Urothelium cell line (cell line): ENCODE measurements around the gene IL17REL.

Experiments
- DNase-seq: peaks from one replicate; pipeline ENCODE4 v3.0.0; 2011; ENCODE audit warnings: low spot score, mixed read lengths
- FAIRE-seq: peaks from 2 replicates; lab custom pipeline; 2011; peaks lifted over from hg19 to GRCh38; lab: Jason Lieb, UNC

The IL17REL gene

DNA sequence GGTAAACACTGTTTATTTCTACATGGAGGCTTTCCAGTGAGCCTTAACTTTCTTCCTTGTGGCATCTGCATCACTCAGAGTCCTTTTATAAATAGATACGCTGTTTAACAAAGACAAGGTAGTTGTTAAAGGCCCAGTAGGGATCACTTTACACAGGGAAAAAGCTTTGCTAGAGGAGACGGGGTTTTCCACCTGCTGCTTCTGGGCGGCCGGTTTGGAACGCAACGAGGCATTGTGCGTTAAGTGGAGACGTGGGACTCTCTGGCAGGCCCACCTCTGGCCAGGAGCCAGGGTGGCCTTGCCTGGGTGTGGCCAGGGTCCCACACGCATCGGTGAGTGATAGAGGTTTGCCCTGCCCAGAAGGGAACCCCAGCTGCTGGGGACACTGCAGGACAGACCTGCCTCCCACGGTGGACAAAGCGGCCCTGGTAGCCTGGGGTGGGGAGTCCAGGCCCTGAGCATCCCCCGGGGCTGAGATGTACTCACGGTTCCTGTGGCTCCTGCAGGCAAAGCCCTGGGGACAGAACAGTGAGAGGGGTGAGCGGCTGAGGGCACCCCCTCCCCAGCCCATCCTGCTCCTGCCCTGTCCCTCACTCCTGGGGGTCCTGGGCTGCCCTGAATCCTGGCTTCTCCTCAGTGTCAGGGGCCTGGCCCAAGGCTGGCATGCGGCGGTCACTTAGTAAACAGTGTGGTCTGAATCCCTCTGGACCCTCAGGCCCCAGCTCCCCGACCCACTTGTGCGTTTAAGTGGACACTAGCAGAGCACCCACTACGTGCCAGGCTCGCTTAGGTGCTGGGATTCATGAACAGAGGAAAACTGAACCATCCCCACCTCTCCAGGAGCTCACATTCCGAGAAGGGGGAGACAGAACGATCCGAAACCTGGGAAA, 4.2 kb downstream of the IL17REL start:
- no peak for FAIRE-seq
- DNase-seq, result no peak

- DNase-seq (no peak), FAIRE-seq (no peak)
Measured at GRCh38 chr22:50007057-50007511, 5.5 kb downstream of the IL17REL start.

- FAIRE-seq (no peak), DNase-seq (no peak)
Measured at GRCh38 chr22:50004918-50005317, 7.6 kb downstream of the IL17REL start.

DNA sequence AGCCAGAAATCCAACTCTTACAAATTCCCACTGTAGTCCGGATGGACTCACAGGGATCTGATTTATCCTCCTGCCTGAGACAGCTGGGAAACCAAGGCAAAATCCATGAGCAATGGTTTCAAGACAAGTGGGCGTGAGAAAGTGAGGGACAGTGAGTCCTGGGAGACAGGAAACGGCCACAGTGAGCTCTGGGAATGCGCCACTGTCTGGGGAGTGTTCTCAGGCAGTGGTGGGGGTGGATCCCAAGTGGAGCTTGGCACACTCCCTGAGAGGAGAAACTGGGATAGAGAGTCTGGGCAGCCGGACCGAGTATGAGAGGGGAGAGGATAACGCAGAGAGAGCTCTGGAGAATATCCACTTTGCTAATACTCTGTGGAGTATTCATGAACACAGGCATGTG, 9.8 kb downstream of the IL17REL start:
- DNase-seq (no peak), FAIRE-seq (no peak)

DNA sequence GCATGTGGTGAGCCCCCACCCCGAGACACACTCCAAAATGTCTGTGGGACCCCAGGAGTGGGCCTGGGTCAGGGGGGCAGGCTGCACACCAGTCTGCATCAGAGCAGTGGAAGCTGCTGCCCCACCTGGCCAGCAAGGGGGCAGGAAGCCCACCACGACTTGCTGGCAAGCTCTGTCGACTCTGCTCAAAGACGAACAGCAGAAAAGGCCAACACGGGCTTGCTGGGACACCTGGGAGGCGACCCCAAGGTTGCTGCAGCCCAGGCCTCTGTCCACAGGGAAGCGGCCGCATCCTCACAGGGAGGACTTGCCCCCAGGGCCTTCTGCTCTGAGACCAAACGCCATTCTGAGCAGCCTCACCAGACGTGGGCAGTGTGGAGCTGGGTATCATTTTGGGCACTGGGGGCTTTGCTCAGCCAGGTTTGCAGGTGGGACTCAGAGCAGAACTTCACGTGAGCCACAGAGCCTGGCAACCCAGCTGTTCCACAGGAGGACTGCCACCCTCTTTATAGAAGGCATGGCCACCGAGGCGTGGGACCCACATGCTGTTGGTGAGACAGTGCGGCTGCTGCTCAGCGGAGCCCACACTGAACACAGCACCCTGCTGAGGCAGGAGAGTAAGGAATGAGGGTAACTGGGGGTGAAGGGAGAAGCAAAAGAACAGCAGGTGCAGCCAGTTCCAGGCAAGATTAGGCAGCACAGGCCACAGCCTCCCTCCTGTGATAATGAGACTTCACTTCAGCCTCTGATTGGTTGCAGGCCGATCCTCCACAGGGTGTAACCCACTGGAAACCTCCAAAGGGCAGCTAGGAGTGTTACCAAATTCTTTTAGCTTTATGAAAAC, 11.0 kb downstream of the IL17REL start:
- FAIRE-seq (no peak), DNase-seq (no peak)

DNA sequence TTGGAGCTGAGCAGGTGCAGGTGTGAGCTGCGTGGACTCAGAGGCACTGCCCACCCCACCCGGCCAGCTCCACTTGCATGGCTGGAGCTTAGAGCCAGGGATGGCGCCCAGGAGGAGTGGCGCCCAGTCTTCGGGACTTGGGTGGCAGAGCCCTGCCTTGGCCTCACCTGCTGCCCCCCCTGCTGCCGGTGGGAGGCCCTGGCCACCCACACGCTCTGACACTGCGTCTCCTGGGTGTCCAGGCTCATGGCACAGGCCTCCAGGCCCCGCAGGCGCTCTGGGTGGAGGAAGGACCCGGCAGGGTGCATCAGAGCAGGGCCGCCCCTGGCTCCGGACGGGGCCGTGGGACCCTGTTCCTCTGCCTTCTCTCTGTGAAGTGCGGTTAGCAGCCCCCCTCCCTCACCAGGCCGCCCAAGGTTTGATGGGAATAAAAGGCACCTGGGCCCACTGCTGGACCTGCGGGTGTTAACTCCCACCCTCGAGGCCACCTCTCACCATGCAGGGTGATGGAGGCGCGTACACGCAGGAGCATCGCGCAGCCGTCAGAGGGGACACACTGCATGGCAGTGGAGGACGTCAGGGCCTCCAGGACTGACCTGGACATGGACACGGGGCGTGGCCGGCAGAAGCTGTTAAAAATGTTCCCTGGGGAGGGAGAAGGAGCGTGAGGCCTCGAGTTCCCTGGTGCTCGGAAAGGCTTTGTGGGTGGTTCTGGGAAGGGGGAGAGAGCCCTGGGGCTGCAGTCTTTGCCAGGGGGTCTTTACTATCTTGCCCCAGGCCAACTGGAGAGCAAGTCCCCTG, 11.8 kb downstream of the IL17REL start:
- DNase-seq (no peak), FAIRE-seq (no peak)

DNA sequence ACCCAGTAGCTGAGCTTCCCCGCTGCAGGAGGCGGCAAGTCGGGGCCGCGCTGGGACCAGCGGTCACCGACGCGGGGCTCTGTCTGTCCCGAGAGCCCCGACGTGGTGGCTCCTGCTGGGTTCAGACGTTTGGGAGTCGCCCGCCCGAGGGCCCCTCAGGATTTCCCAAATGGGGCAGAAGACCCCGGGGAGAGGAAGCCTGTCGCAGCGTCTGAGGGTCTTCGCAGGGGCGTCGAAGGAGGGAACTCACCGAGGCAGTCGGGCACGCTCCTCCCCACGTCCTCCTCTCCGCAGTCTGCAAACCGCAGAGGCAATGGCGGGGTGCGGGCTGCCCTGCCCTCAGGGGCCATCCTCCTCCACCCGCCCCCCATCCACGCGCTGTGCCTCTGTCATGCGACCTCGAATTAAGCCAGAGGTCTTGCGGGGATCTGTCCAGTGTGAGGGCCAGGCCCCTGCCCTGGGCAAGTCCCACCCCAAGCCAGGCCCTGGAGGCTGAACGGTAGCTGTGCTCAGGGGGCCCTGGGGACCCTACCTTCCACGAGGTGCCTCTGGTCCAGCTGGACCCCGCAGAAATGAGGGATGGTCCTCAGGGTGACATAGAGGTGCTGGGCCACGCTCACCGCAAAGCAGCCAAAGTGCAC, 12.5 kb downstream of the IL17REL start:
- peak; percentile 55 for FAIRE-seq
- no peak for DNase-seq

DNA sequence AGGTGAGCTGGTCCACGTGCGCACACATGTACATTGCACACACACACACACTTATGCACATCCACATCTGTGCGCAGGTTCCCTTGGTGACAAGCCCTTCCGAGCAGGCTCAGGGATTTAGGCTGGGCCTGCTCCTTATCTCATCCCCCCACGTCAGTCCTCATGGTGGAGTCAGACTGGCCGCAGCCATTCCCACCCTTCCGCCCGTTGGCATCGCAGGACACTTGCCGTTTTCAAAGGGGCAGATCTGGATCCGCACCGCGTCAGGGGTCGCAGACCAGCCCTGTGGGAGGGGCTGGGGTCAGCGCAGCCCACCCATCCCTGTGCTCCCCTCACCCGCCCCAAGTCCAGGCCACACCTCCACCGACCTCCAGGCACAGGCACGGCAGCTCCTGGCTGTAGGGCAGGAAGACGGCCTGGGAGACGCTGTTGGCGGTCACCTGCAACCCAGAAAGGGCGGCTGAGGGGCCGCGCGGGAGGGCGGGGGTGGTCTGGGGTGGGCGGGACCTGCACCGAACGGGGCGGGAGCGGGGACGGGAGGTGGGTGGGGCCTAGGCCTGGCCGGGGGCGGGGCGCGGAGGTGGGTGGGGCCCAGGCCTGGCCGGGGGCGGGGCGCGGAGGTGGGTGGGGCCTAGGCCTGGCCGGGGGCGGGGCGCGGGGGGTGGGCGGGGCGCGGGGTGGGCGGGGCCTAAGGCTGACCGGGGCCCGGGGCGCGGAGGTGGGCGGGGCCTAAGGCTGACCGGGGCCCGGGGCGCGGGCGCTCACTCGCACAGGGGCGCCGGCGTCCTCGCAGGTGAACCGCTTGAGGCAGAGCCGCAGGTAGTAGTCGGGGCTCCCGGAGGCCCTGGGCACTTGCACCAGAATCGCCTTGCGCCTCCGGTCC, 13.3 kb downstream of the IL17REL start:
- FAIRE-seq, result no peak

GRCh38 chr22:49998718-49999062, 13.9 kb downstream of the IL17REL start:
- DNase-seq (no peak), FAIRE-seq (peak; percentile 96)

More for the DNA sequence above, 13.3 kb downstream of the IL17REL start:
- DNase-seq, result no peak

DNA sequence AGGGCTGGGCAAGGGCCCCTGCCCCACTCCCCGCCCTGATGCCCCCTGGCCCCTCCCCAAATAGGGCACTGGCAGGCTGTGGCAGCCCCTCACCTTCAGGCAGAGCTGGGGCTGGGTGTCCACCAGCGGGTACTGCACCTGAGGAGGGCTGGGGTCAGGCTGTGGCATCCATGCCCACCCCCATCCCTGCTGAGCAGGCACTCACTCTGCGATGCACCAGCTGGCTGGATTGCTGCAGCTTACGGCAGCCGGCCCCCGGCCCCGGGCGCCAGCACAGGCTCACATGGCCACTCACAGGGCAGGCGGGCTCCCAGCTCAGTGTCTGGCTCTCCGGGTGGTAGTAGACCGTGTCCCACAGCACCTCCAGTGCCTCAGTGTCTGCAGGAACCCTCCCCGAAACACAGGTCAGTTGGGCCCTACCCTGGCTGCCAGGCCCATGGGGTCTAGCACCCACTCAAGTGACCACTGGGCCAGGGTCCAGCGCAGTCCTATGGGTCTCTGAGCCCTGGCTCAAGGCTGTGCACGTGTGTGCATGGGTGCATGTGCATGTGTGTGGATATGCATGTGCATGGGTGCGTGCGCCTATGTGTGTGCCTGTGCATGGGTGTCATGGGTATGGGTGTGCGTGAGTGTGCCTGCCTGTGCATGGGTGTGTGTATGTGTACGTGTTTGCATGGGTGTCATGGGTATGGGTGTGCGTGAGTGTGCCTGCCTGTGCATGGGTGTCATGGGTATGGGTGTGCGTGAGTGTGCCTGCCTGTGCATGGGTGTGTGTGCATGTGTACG, 14.4 kb downstream of the IL17REL start:
- DNase-seq (no peak), FAIRE-seq (no peak)

GRCh38 chr22:49997251-49997599, 15.3 kb downstream of the IL17REL start:
- DNase-seq (no peak), FAIRE-seq (no peak)

GRCh38 chr22:49996518-49997250, 15.9 kb downstream of the IL17REL start:
- DNase-seq (no peak), FAIRE-seq (peak; percentile 81)

DNA sequence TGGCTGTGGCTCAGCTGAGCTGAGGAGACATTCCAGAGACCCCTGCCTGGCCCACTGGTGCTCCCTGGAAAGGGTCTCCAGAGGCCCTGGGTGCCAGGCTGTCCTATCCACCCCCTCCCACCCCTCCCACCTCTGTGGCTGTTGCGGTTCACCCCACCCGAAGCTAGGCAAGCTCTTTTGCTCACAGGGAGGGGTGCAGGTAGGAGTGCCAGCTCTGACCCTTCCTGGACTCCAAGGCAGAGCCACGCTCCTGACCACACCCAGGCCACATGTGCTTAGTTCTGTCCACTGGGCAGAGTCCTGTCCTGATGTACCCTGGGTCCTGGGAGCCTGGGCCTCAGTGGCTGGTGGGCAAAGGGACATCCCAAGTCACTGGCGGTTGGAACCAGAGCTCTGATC, 16.4 kb downstream of the IL17REL start:
- DNase-seq (no peak), FAIRE-seq (no peak)

DNA sequence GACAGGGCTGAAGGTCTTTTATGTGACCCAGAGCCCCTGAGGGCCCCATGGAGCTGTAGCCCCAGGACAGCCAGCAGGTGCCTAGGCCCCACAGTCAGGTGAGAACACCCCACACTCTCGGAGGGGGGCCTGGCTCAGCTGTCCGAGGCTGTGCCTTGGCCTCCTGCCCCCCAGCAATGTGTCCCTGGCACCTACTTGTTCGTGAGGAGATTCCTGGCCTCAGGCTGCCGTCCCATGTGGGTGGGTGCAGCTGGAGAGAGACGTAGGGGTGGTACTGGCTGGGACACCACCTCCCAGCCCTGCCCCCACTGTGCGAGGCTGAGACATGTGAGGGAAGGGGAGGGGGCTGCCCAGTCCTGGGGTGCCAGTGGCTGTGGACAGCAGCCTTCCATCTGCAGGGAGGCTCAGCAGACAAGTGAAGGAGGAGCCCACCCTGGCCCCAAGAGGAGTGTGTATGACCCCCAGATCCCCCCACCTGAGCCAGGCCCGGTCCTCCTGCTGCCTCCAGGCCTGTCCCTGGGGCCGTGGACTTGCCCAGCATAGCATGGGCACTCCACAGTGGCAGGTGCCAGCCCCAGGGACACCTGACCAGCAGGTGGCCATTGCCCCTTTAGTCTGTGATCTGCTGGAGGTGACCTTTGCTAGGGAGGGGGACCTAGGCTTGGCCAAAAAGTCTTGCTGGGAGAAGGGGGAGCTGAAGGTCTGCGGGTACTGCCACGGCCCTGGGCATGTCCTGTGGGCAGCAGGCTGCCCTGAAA, 17.0 kb downstream of the IL17REL start:
- DNase-seq (no peak), FAIRE-seq (no peak)

GRCh38 chr22:49995041-49995360, 17.6 kb downstream of the IL17REL start:
- no peak for DNase-seq
- FAIRE-seq, result no peak

- no peak for DNase-seq
- no peak for FAIRE-seq
Measured at GRCh38 chr22:49994361-49995040, 18.1 kb downstream of the IL17REL start.
